Measurements from ENCODE around the gene PRDM8. TPM values are rescaled to one million over a fixed set of nuclear protein-coding genes. Genes with fewer than 3 reads are reported as not detected.

The PRDM8 gene
- total RNA-seq, 1 donor from 2014 or later: 11.6 TPM

GRCh38 chr4:80233390-80233789, 36.1 kb downstream of the PRDM8 start:
- peaks cover 5% of the 10 kb centered on the region for H3K4me1 Mint-ChIP-seq
- no peak for TF ChIP-seq CTCF (IDR thresholded peaks at IDR 0.05)
- ChIA-PET CTCF (no interaction called here), POLR2A (no interaction called here)
- no peak for DNase-seq
- intact Hi-C loops (cut with micrococcal nuclease): no loop called here
- H3K36me3 Mint-ChIP-seq (ENCODE audit: low read depth): no peaks in the 10 kb centered on the region
- ATAC-seq (ENCODE audit: low read depth): no peak
- no peak overlapping the region for H3K27ac Mint-ChIP-seq
- no peaks in the 10 kb centered on the region for H3K9me3 Mint-ChIP-seq
- H3K4me3 Mint-ChIP-seq: no peak overlapping the region
- H3K27me3 Mint-ChIP-seq: peaks cover 11% of the 10 kb centered on the region

GRCh38 chr4:80235451-80235850, 38.1 kb downstream of the PRDM8 start:
- CTCF ChIA-PET: no interaction called here
- no peaks in the 10 kb centered on the region for H3K36me3 Mint-ChIP-seq (ENCODE audit: low read depth)

GRCh38 chr4:80237992-80238391, 40.7 kb downstream of the PRDM8 start:
- ChIA-PET POLR2A (no interaction called here), CTCF (no interaction called here)
- no peak for DNase-seq
- Mint-ChIP-seq H3K9me3 (no peaks in the 10 kb centered on the region), H3K36me3 (ENCODE audit: low read depth) (no peaks in the 10 kb centered on the region), H3K27ac (no peak overlapping the region), H3K4me3 (no peak overlapping the region), H3K4me1 (no peaks in the 10 kb centered on the region), H3K27me3 (peaks cover 3% of the 10 kb centered on the region)
- no peak for TF ChIP-seq CTCF (IDR thresholded peaks at IDR 0.05)
- intact Hi-C loops (cut with micrococcal nuclease): no loop called here
- no peak for ATAC-seq (ENCODE audit: low read depth)

More at GRCh38 chr4:80235451-80235850, 38.1 kb downstream of the PRDM8 start:
- H3K27ac Mint-ChIP-seq: no peak overlapping the region
- ATAC-seq (ENCODE audit: low read depth) (no peak), DNase-seq (no peak)
- H3K27me3 Mint-ChIP-seq: peaks cover 6% of the 10 kb centered on the region
- H3K9me3 Mint-ChIP-seq: no peaks in the 10 kb centered on the region
- H3K4me3 Mint-ChIP-seq: no peak overlapping the region
- TF ChIP-seq CTCF (IDR thresholded peaks at IDR 0.05): no peak
- POLR2A ChIA-PET: no interaction called here
- H3K4me1 Mint-ChIP-seq: no peaks in the 10 kb centered on the region
- intact Hi-C loops (cut with micrococcal nuclease): no loop called here

- Mint-ChIP-seq H3K27ac (no peak overlapping the region), H3K36me3 (ENCODE audit: low read depth) (no peaks in the 10 kb centered on the region), H3K4me3 (no peak overlapping the region), H3K9me3 (no peaks in the 10 kb centered on the region), H3K4me1 (no peaks in the 10 kb centered on the region), H3K27me3 (peaks cover 6% of the 10 kb centered on the region)
- POLR2A ChIA-PET: no interaction called here
- TF ChIP-seq CTCF (IDR thresholded peaks at IDR 0.05): no peak
- CTCF ChIA-PET: interaction anchor here (0.6 kb wide), 1 partner anchor 290 kb away, joined by 3 read pairs; no protein-coding TSS in a partner anchor
- ATAC-seq (ENCODE audit: low read depth) (no peak), DNase-seq (no peak)
- intact Hi-C loops (cut with micrococcal nuclease): no loop called here
These were observed 42.3 kb downstream of the PRDM8 start for GRCh38 chr4:80239480-80240150.

- POLR2A ChIA-PET: no interaction called here
- CTCF ChIA-PET: no interaction called here
These were observed 43.7 kb downstream of the PRDM8 start for GRCh38 chr4:80240976-80241375.

More at GRCh38 chr4:80240976-80241375, 43.7 kb downstream of the PRDM8 start:
- no peak for TF ChIP-seq CTCF (IDR thresholded peaks at IDR 0.05)
- H3K4me3 Mint-ChIP-seq: no peak overlapping the region
- no peaks in the 10 kb centered on the region for H3K36me3 Mint-ChIP-seq (ENCODE audit: low read depth)
- H3K4me1 Mint-ChIP-seq: no peaks in the 10 kb centered on the region
- DNase-seq (no peak), ATAC-seq (ENCODE audit: low read depth) (no peak)
- intact Hi-C loops (cut with micrococcal nuclease): no loop called here
- peaks cover 8% of the 10 kb centered on the region for H3K27me3 Mint-ChIP-seq
- H3K9me3 Mint-ChIP-seq: no peaks in the 10 kb centered on the region
- H3K27ac Mint-ChIP-seq: no peak overlapping the region

Measured in activated B cell treated with CpG ODN at 0.5 μM for 24 hours (primary cell).